Activated naive CD4-positive, alpha-beta T cell treated with anti-CD3 and anti-CD28 coated beads, Interleukin-2, amount 50 U/mL, for 72 hours (primary cell): ENCODE measurements around the gene THAP11. TPM values are rescaled to one million over a fixed set of nuclear protein-coding genes. Genes with fewer than 3 reads are reported as not detected.

Experiments
- ATAC-seq, 2 donors: fragments of 150-1000 bp; cut with Tn5 transposase; 2 replicates each; pipeline ENCODE4 v1.10.0; 2021; ENCODE audit warnings: mild to moderate bottlenecking in 2 of 2, moderate library complexity in 2 of 2
- DNase-seq, 2 donors: peaks; one replicate each; pipeline ENCODE4 v3.0.0; 2021 to 2022; ENCODE audit warnings: low spot score in 2 of 2
- H3K27ac Mint-ChIP-seq, 2 donors: one replicate each; pipeline ENCODE4 v1.8.0; 2022; ENCODE audit warnings: mild to moderate bottlenecking in 2 of 2, mixed read lengths in 2 of 2
- H3K36me3 Mint-ChIP-seq, 2 donors: one replicate each; pipeline ENCODE4 v1.8.0; 2022; ENCODE audit warnings: mixed read lengths in 2 of 2
- H3K9me3 Mint-ChIP-seq, 2 donors: one replicate each; pipeline ENCODE4 v1.8.0; 2022; ENCODE audit warnings: mixed read lengths in 2 of 2
- total RNA-seq, 2 donors: library from RNA; stranded (reverse); gene quantifications; one replicate each; pipeline ENCODE4 v1.2.3, GENCODE V29; 2022

Gene THAP11
- total RNA-seq, 2 donors from 2014 or later = 26.9 to 43.2 TPM

DNA sequence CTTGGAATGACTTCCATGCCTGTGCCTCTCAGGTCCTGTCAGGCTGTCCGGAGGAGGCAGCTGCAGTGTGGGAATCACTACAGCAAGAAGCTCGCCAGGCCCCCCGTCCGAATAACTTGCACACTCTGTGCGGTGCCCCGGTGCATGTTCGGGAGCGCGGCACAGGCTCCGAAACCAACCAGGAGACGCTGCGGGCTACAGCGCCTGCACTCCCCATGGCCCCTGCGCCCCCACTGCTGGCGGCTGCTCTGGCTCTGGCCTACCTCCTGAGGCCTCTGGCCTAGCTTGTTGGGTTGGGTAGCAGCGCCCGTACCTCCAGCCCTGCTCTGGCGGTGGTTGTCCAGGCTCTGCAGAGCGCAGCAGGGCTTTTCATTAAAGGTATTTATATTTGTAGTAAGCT, 43.9 kb downstream of the THAP11 start:
- no peak for DNase-seq
- Mint-ChIP-seq H3K9me3 (no peaks in the 10 kb centered on the region), H3K27ac (no peak overlapping the region), H3K36me3 (peaks cover 0 to 7% of the 10 kb centered on the region in 2 donors)
- no peak for ATAC-seq

GRCh38 chr16:67886387-67886786, 44.3 kb downstream of the THAP11 start:
- ATAC-seq = no peak
- no peak for DNase-seq
- Mint-ChIP-seq H3K9me3 (no peaks in the 10 kb centered on the region), H3K36me3 (peaks cover 0 to 7% of the 10 kb centered on the region in 2 donors), H3K27ac (no peak overlapping the region)

- Mint-ChIP-seq H3K9me3 (no peaks in the 10 kb centered on the region), H3K27ac (peak overlapping the region in 1 of 2 donors; percentile 86), H3K36me3 (peaks cover under 1 to 4% of the 10 kb centered on the region in 2 donors)
- ATAC-seq (no peak), DNase-seq (no peak)
Measured at GRCh38 chr16:67888331-67888730, 46.2 kb downstream of the THAP11 start.

- Mint-ChIP-seq H3K36me3 (peaks cover 4 to 7% of the 10 kb centered on the region in 2 donors), H3K27ac (peak overlapping the region; percentile 66 to 94), H3K9me3 (no peaks in the 10 kb centered on the region)
- DNase-seq (no peak), ATAC-seq (no peak)
Measured at GRCh38 chr16:67892375-67892774, 50.3 kb downstream of the THAP11 start.

DNA sequence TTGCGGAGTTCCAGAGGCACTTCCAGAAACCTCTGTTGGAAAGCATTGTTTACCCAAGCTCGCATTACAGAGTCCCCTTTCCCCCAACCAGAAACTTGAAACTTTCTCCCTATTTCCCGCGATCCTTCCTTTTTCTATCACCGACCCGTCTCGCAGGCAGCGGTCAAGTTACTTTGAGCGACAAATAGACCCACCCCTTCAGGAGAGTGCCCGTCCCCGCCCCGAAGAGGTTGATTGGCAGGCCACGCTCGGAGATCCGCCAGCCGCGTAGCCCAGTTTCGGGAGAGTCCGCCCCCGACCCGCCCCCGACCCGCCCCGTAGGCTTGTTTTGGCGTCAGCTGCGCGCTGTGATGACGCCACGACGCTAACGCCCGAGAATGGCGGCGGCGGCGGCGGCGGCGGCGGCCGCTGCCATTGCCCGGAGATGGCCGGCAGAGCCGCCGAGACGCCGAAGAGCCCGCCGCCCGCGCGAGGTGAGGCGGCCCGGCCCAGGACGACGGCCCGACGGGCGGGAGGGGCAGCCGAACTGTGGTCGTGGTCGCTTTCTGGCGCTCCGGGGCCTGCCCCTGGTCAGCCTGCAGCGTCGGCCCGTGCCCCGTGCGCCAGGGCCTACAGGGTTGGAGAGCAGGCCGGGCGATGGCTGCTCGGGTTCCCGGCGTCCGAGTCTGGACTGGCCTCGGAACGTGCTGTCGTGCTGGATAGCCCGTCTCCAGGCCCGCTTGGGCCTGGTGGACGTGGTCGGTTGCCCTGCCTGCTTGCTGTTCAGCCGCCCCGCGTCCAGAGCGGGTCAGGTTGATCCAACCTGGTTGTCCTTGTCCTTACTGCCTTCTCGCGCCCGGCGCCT, 51.0 kb downstream of the THAP11 start, which contains the start of gene PSKH1:
TSS of gene PSKH1 (plus strand) at position 356 of the 844 bp plus-strand sequence. CDS start 15,496 bp downstream, outside the sequence.
- peaks cover 4 to 7% of the 10 kb centered on the region in 2 donors for H3K36me3 Mint-ChIP-seq
- H3K27ac Mint-ChIP-seq = peak within 1 kb of the TSS; percentile 94 to 97
- ATAC-seq (peak; percentile 100), DNase-seq (peak; percentile 90 to 92)
- no peaks in the 10 kb centered on the region for H3K9me3 Mint-ChIP-seq

Other genes with a start within 250 kb of the THAP11 start
- 100 to 1,000 TPM; 133 to 180 TPM for gene CARMIL2, start 197.2 kb upstream of the THAP11 start, total RNA-seq
- 10 to 100 TPM; 54.0 to 58.0 TPM for gene ACD, start 182.1 kb upstream of the THAP11 start, total RNA-seq
- 10 to 100 TPM; 10.8 to 17.6 TPM for gene PARD6A, start 181.4 kb upstream of the THAP11 start, total RNA-seq
- gene ENKD1, start 175.6 kb upstream of the THAP11 start, total RNA-seq = 10 to 100 TPM in 1 of 2 donors, 1 to 10 TPM in 1; 2.4 to 11.0 TPM
- gene C16orf86, start 175.5 kb upstream of the THAP11 start, total RNA-seq = 1 to 10 TPM; 2.0 to 2.1 TPM
- gene GFOD2, start 123.0 kb upstream of the THAP11 start, total RNA-seq = 10 to 100 TPM; 10.9 to 12.9 TPM
- 10 to 100 TPM; 18.3 to 21.2 TPM for gene RANBP10, start 35.8 kb upstream of the THAP11 start, total RNA-seq
- under 1 TPM in 1 of 2 donors, not detected in 1; 0.35 TPM for gene TSNAXIP1, start 35.4 kb upstream of the THAP11 start, total RNA-seq
- 100 to 1,000 TPM; 111 to 160 TPM for gene NUTF2, start 4.6 kb downstream of the THAP11 start, total RNA-seq
- 10 to 100 TPM; 49.5 to 86.4 TPM for gene CENPT, start 5.4 kb downstream of the THAP11 start, total RNA-seq
- gene EDC4, start 30.7 kb downstream of the THAP11 start, total RNA-seq = 100 to 1,000 TPM; 108 to 117 TPM
- gene NRN1L, start 42.6 kb downstream of the THAP11 start, total RNA-seq = under 1 TPM in 1 of 2 donors, not detected in 1; 0.78 TPM
- gene PSKH1, start 50.9 kb downstream of the THAP11 start, total RNA-seq = 10 to 100 TPM in 1 of 2 donors, 1 to 10 TPM in 1; 3.5 to 11.6 TPM
- gene CTRL, start 89.5 kb downstream of the THAP11 start, total RNA-seq = 1 to 10 TPM; 1.8 to 3.8 TPM
- gene PSMB10, start 94.5 kb downstream of the THAP11 start, total RNA-seq = 100 to 1,000 TPM; 156 to 215 TPM
- gene LCAT, start 101.8 kb downstream of the THAP11 start, total RNA-seq = 10 to 100 TPM; 15.7 to 32.5 TPM
- gene SLC12A4, start 126.3 kb downstream of the THAP11 start, total RNA-seq = 10 to 100 TPM; 37.2 to 64.0 TPM
- gene DPEP3, start 138.2 kb downstream of the THAP11 start, total RNA-seq = under 1 TPM; 0.19 to 0.23 TPM
- gene DPEP2, start 157.2 kb downstream of the THAP11 start, total RNA-seq = 1 to 10 TPM; 2.5 to 6.3 TPM
- not detected for gene DPEP2NB, start 173.6 kb downstream of the THAP11 start, total RNA-seq
- gene DDX28, start 180.9 kb downstream of the THAP11 start, total RNA-seq = 10 to 100 TPM in 1 of 2 donors, 1 to 10 TPM in 1; 7.7 to 15.6 TPM
- 10 to 100 TPM; 21.2 to 35.5 TPM for gene DUS2, start 181.0 kb downstream of the THAP11 start, total RNA-seq
- gene NFATC3, start 243.1 kb downstream of the THAP11 start, total RNA-seq = 10 to 100 TPM; 64.2 to 90.1 TPM